Transverse colon (tissue), 4 donors: ENCODE measurements around the gene BPNT1. TPM values are rescaled to one million over a fixed set of nuclear protein-coding genes. Genes with fewer than 3 reads are reported as not detected.
"Not testable (repeated sequence)": the region's sequence is repeated elsewhere in the genome, so short reads cannot be mapped to it uniquely, and the experiment has no call there.

Experiments
- DNase-seq: peaks from one replicate; pipeline ENCODE4 v3.0.0-alpha.2; 2019
- H3K27ac ChIP-seq, 4 donors: fragments of 200-600 bp; sonication (generic); 2 replicates each; pipeline ENCODE4 v1.5.1; 2016 to 2018; ENCODE audit warnings: inconsistent platforms in 4 of 4
- H3K27me3 ChIP-seq: fragments of 200-600 bp; sonication (generic); 2 replicates; pipeline ENCODE4 v1.5.1; 2017; ENCODE audit warnings: inconsistent platforms
- H3K36me3 ChIP-seq, 4 donors: fragments of 200-600 bp; sonication (generic); 2 replicates each; pipeline ENCODE4 v1.5.1; 2017 to 2019; ENCODE audit warnings: inconsistent platforms in 4 of 4
- H3K4me1 ChIP-seq, 4 donors: fragments of 200-600 bp; sonication (generic); 2 replicates each; pipeline ENCODE4 v1.5.1; 2017 to 2020; ENCODE audit warnings: inconsistent platforms in 4 of 4
- H3K4me3 ChIP-seq, 4 donors: fragments of 200-600 bp; sonication (generic); 1 replicate in 1 of 4; 2 replicates in 3 of 4; pipeline versions ENCODE4 v1.5.1 to v1.6.1; 2017 to 2019; ENCODE audit warnings: inconsistent platforms in 4 of 4
- H3K9me3 ChIP-seq, 2 donors: fragments of 200-600 bp; sonication (generic); 2 replicates each; pipeline ENCODE4 v1.5.1; 2017 to 2019; ENCODE audit warnings: inconsistent platforms in 2 of 2
- EP300 ChIP-seq: sonication (generic); formaldehyde crosslinking; IDR thresholded peaks from one replicate; pipeline ENCODE4 v1.6.1; 2017; ENCODE audit warnings: antibody characterized with exemption, low read depth
- POLR2A ChIP-seq: fragments of 450-650 bp; IDR thresholded peaks from one replicate; pipeline ENCODE4 v1.6.1; 2016; ENCODE audit warnings: antibody characterized with exemption, mild to moderate bottlenecking, moderate library complexity
- POLR2AphosphoS5 ChIP-seq, 3 donors: sonication (generic); formaldehyde crosslinking; IDR thresholded peaks; one replicate each; pipeline ENCODE4 v1.6.1; 2016; ENCODE audit warnings: antibody characterized with exemption in 3 of 3
- WGBS, 2 donors: methylation state at CpG; one replicate each; pipeline ENCODE4 v1.1.5; 2018; ENCODE audit warnings: low coverage in 1 of 2; 5-methylcytosine and 5-hydroxymethylcytosine counted together
- in situ Hi-C, 4 donors: fragments of 200-750 bp; cut with MboI; loops; one replicate each; pipeline versions ENCODE4 v1.15.0 to v1.15.1; 2017; ENCODE audit warnings: low sequenced_read_pairs in 3 of 4, low pct_ligation_motif_present in 1 of 4, low pct_unique_long_range_greater_than_20kb in 1 of 4
- intact Hi-C: fragments of 100-400 bp; cut with DNase I; formaldehyde crosslinking; loops from one replicate; pipeline ENCODE4 v1.15.1; 2023; ENCODE audit warnings: low total_unique reads
- total RNA-seq, 4 donors: library from RNA; depleted of rRNA; stranded (reverse); fragments of >200 nt; gene quantifications; one replicate each; pipeline ENCODE4 v1.1.0, GENCODE V29; 2016
- TF ChIP-seq, protein P1 (sequence below), 5 experiments: fragments of 200-600 bp in 3 of 5; fragments of 450-650 bp in 2 of 5; sonication (generic) in 3 of 5; IDR thresholded peaks; 1 replicate in 2 of 5; 2 replicates in 3 of 5; pipeline ENCODE4 v1.5.1; 2016 to 2017; ENCODE audit warnings: antibody characterized with exemption in 5 of 5, inconsistent platforms in 3 of 5, mild to moderate bottlenecking in 2 of 5, moderate library complexity in 1 of 5

Gene BPNT1
- total RNA-seq, 4 donors from 2014 or later = 17.7 to 73.9 (median 45.7) TPM

GRCh38 chr1:220099826-220100225 lies 10.2 kb upstream of the BPNT1 start:
- intact Hi-C loops (no loop called here), in situ Hi-C loops (no loop called here)
- TF ChIP-seq POLR2AphosphoS5 (IDR thresholded peaks at IDR 0.05) = no peak
- TF ChIP-seq POLR2A = no peak
- TF ChIP-seq, protein P1, sequence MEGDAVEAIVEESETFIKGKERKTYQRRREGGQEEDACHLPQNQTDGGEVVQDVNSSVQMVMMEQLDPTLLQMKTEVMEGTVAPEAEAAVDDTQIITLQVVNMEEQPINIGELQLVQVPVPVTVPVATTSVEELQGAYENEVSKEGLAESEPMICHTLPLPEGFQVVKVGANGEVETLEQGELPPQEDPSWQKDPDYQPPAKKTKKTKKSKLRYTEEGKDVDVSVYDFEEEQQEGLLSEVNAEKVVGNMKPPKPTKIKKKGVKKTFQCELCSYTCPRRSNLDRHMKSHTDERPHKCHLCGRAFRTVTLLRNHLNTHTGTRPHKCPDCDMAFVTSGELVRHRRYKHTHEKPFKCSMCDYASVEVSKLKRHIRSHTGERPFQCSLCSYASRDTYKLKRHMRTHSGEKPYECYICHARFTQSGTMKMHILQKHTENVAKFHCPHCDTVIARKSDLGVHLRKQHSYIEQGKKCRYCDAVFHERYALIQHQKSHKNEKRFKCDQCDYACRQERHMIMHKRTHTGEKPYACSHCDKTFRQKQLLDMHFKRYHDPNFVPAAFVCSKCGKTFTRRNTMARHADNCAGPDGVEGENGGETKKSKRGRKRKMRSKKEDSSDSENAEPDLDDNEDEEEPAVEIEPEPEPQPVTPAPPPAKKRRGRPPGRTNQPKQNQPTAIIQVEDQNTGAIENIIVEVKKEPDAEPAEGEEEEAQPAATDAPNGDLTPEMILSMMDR (IDR thresholded peaks at IDR 0.05) = no peak
- no peak for TF ChIP-seq EP300
- DNase-seq = no peak
- Histone ChIP-seq H3K9me3 (no peaks in the 10 kb centered on the region), H3K4me3 (no peak overlapping the region), H3K27ac (no peak overlapping the region), H3K36me3 (peaks cover 0 to 69% (median 18%) of the 10 kb centered on the region in 4 donors), H3K4me1 (peaks cover 5 to 11% (median 7%) of the 10 kb centered on the region in 4 donors), H3K27me3 (no peaks in the 10 kb centered on the region)

DNA sequence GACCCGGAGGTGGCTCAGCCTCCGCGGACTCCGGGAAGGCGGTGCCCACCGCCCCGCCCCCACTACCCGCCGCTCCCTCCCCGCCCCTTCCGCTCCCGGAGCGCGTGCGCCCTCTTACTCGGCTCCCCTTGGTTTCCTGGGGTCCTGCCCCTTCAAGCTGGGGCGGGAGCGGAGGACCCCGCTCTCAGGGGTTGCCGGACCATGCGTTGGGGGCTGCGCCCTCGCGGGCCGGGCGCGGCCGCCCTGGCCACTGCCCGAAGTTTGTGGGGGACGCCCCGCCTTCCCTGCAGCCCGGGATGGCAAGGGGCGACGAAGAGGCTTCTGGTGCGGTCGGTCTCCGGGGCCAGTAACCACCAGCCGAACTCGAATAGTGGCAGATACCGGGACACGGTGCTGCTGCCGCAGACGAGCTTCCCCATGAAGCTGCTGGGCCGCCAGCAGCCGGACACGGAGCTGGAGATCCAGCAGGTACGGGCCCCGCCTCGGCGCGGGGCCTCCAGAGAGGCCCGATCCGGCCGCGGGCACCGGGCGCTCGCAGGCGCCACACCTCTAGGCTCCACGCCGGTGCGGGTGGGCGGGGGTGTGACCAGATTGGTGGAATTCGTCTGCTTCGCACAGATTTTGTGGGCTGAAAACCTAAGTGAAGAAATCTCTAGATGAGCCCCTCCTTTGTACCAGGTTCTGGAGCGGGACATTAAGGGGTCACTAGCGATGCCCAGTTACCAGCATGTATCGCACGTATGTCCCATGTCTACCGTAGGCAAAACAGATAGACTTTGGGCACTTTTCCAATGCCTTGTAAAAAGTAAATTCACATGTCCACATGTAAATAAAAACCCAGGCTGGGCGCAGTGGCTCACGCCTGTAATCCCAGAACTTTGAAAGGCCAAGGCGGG lies 4.7 kb upstream of the BPNT1 start, which contains the start of gene IARS2:
Gene IARS2, plus strand, starts transcription at position 117 of the 896 bp plus-strand sequence. Its CDS starts 85 bp downstream, at position 202.
- Histone ChIP-seq H3K4me1 (peaks cover 13 to 21% (median 16%) of the 10 kb centered on the region in 4 donors), H3K4me3 (peak within 1 kb of the TSS; percentile 82 to 99 (median 92)), H3K27me3 (no peaks in the 10 kb centered on the region), H3K9me3 (no peaks in the 10 kb centered on the region), H3K27ac (peak within 1 kb of the TSS; percentile 93 to 95 (median 94)), H3K36me3 (peaks cover 0 to 21% (median 5%) of the 10 kb centered on the region in 4 donors)
- 2% methylated on average over 56 of the region's 73 CpGs; no CpG with 5 or more reads in 1 of the 2 donors for WGBS, 2 donors
- peak; percentile 93 for DNase-seq
- in situ Hi-C loops (no loop called here), intact Hi-C loops (no loop called here)
- TF ChIP-seq POLR2A (peak; percentile 62), POLR2AphosphoS5 (IDR thresholded peaks at IDR 0.05) (peak in 1 of 3 donors; percentile 68)
- TF ChIP-seq, protein P1 (IDR thresholded peaks at IDR 0.05) = no peak

DNA sequence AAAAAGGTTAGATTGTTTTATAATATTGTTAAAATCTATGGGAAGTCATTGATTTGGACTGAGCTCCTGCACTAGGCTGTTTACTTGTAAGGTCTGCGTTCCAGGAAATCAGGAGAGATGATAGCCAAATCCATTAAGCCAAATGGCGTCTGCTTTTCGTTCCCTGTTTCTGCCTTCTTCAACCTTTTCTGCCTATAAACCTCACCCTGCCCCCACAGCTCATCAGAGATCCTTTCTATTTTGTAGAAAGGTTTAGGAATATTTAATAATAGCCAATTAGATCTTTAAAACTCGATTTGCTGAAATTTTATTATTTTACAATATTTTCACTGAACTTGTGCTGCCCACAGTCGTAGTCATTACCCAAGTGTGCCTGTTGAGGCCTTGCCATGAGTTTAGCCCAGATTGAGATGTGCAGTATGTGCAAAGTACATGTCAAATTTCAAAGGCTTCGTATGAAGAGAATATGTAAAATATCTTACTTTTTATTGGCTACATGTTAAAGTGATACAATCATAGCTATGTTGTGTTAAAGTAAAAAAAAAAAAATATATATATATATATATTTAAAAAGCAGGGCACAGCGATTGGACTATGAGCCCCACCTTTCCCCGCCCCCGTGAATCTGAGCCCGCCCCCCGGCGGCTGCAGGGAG lies 3.9 kb upstream of the BPNT1 start:
- TF ChIP-seq, protein P1 (IDR thresholded peaks at IDR 0.05) = no peak
- no peak for TF ChIP-seq POLR2AphosphoS5 (IDR thresholded peaks at IDR 0.05)
- peak overlapping the region in 3 of 4 donors; percentile 92 to 99 (median 93) for H3K4me3 ChIP-seq
- no peak for DNase-seq
- in situ Hi-C loops = no loop called here
- intact Hi-C loops = no loop called here
- H3K27me3 ChIP-seq = no peaks in the 10 kb centered on the region
- H3K9me3 ChIP-seq = no peaks in the 10 kb centered on the region
- H3K36me3 ChIP-seq = peaks cover 0 to 15% (median 5%) of the 10 kb centered on the region in 4 donors
- H3K4me1 ChIP-seq = peaks cover 13 to 24% (median 16%) of the 10 kb centered on the region in 4 donors
- H3K27ac ChIP-seq = peak overlapping the region; percentile 93 to 95 (median 94)
- WGBS, 2 donors = 20 to 35% methylated on average over 6 to 12 of the region's 12 CpGs

GRCh38 chr1:220092694-220093093 lies 3.1 kb upstream of the BPNT1 start:
- intact Hi-C loops = no loop called here
- Histone ChIP-seq H3K4me3 (no peak overlapping the region), H3K4me1 (peaks cover 13 to 24% (median 16%) of the 10 kb centered on the region in 4 donors), H3K27ac (no peak overlapping the region), H3K27me3 (no peaks in the 10 kb centered on the region), H3K9me3 (no peaks in the 10 kb centered on the region), H3K36me3 (peaks cover 0 to 11% (median 4%) of the 10 kb centered on the region in 4 donors)
- no peak for DNase-seq
- TF ChIP-seq POLR2AphosphoS5 (IDR thresholded peaks at IDR 0.05) (no peak), EP300 (no peak), POLR2A (no peak)
- TF ChIP-seq, protein P1 (IDR thresholded peaks at IDR 0.05) = no peak
- in situ Hi-C loops = no loop called here
- 95 to 100% methylated on average over 1 of the region's 1 CpG for WGBS, 2 donors

DNA sequence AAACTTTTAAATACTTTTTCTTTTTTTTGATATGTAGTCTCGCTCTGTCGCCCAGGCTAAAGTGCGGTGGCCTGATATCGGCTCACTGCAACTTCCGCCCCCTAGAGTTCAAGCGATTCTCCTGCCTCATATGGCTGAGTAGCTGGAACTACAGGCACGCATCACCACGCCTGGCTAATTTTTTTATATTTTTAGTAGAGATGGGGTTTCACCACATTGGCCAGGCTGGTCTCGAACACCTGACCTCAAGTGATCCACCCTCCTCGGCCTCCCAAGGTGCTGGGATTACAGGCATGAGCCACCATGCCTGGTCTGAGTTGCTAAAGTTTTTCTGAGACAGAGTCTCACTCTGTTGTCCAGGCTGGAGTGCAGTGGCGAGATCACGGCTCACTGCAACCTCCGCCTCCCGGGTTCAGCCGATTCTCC lies 3.3 kb downstream of the BPNT1 start:
- in situ Hi-C loops, H3K9me3 ChIP-seq, H3K27ac ChIP-seq, H3K36me3 ChIP-seq, DNase-seq, H3K4me3 ChIP-seq, H3K27me3 ChIP-seq, intact Hi-C loops: not testable (repeated sequence)
- 85 to 89% methylated on average over 8 to 15 of the region's 15 CpGs for WGBS, 2 donors
- peaks cover 0 to 13% (median 6%) of the 10 kb centered on the region in 4 donors for H3K4me1 ChIP-seq
